Gastrocnemius medialis (tissue), 4 donors: ENCODE data around the gene PPIH.

Source experiments
- CTCF ChIP-seq, 5 experiments: fragments of 450-650 bp in 3 of 5; fragments of 200-600 bp in 2 of 5; sonication (generic) in 2 of 5; IDR thresholded peaks in 4 of 5; conservative IDR thresholded peaks in 1 of 5; 1 replicate in 4 of 5; 2 replicates in 1 of 5; pipeline ENCODE4 v1.5.1; 2016 to 2019; ENCODE audit warnings: antibody characterized with exemption in 5 of 5, mild to moderate bottlenecking in 3 of 5, moderate library complexity in 3 of 5
- POLR2A ChIP-seq, 2 donors: fragments of 450-650 bp; IDR thresholded peaks; one replicate each; pipeline ENCODE4 v1.6.1; 2017; ENCODE audit warnings: antibody characterized with exemption in 2 of 2, mild to moderate bottlenecking in 2 of 2, moderate library complexity in 2 of 2

GRCh38 chr1:42657981-42658876 lies at the start of gene PPIH:
- peak in 4 of 5 experiments; percentile 31 to 56 (median 47) for TF ChIP-seq CTCF (IDR thresholded peaks at IDR 0.05 in 4 of 5, conservative IDR thresholded peaks at IDR 0.05 in 1 of 5)
- TF ChIP-seq POLR2A (IDR thresholded peaks at IDR 0.05), result peak; percentile 50 to 58
